HG03196 (cell line): ENCODE measurements around the gene NFIA.
"Not testable (repeated sequence)": the region's sequence is repeated elsewhere in the genome, so short reads cannot be mapped to it uniquely, and the experiment has no call there.

Experiments
- ATAC-seq: cut with Tn5 transposase; IDR thresholded peaks from one replicate; pipeline ENCODE4 v1.9.1; 2021; ENCODE audit not compliant: unreplicated experiment

NFIA gene

GRCh38 chr1:61124078-61124477, 41.7 kb downstream of the NFIA start:
- ATAC-seq: no peak

GRCh38 chr1:61124696-61125095, 42.3 kb downstream of the NFIA start:
- no peak for ATAC-seq

GRCh38 chr1:61125263-61125662, 42.9 kb downstream of the NFIA start:
- ATAC-seq: no peak

- ATAC-seq: no peak
Measured at GRCh38 chr1:61125895-61126294, 43.5 kb downstream of the NFIA start.

- not testable (repeated sequence) for ATAC-seq
Measured at GRCh38 chr1:61126843-61127242, 44.5 kb downstream of the NFIA start.

GRCh38 chr1:61130338-61131000, 48.1 kb downstream of the NFIA start:
- ATAC-seq: no peak

- no peak for ATAC-seq
Measured at GRCh38 chr1:61131248-61131647, 48.9 kb downstream of the NFIA start.

- ATAC-seq: no peak
Measured at GRCh38 chr1:61131716-61132115, 49.4 kb downstream of the NFIA start.

- ATAC-seq: no peak
Measured at GRCh38 chr1:61132176-61132638, 49.8 kb downstream of the NFIA start.

GRCh38 chr1:61132645-61133334, 50.4 kb downstream of the NFIA start:
- no peak for ATAC-seq

GRCh38 chr1:61133335-61134019, 51.1 kb downstream of the NFIA start:
- ATAC-seq: no peak

- no peak for ATAC-seq
Measured at GRCh38 chr1:61135291-61135690, 52.9 kb downstream of the NFIA start.

GRCh38 chr1:61138305-61138704, 55.9 kb downstream of the NFIA start:
- no peak for ATAC-seq

- no peak for ATAC-seq
Measured at GRCh38 chr1:61138921-61139774, 56.8 kb downstream of the NFIA start.

GRCh38 chr1:61139775-61140549, 57.6 kb downstream of the NFIA start:
- ATAC-seq: no peak

GRCh38 chr1:61140778-61141177, 58.4 kb downstream of the NFIA start:
- ATAC-seq: no peak

GRCh38 chr1:61141288-61142042, 59.1 kb downstream of the NFIA start:
- ATAC-seq: no peak

- ATAC-seq: no peak
Measured at GRCh38 chr1:61142043-61142440, 59.7 kb downstream of the NFIA start.

GRCh38 chr1:61142726-61143500, 60.6 kb downstream of the NFIA start:
- ATAC-seq: no peak
